ENCODE results near the gene LRRC73. TPM values are rescaled to one million over a fixed set of nuclear protein-coding genes. Genes with fewer than 3 reads are reported as not detected.
"Not testable (repeated sequence)": the region's sequence is repeated elsewhere in the genome, so short reads cannot be mapped to it uniquely, and the experiment has no call there.

LRRC73 gene
- 0.26 and 0.33 TPM in 2 replicates for total RNA-seq
- 0.17 and 0.18 TPM in 2 replicates for polyA plus RNA-seq
- polyA plus RNA-seq (2012): 0.38 and 0.61 TPM in 2 replicates
- not detected in 2 replicates for polyA minus RNA-seq (ENCODE audit: low replicate concordance)

GRCh38 chr6:43509984-43510826 lies at the start of gene LRRC73:
LRRC73 (minus strand) TSS chr6:43510346; CDS start chr6:43509785, 561 bp downstream.
- peak within 1 kb of the TSS; percentile 40 for H2AFZ ChIP-seq (ENCODE audit: low read length)
- peak within 1 kb of the TSS; percentile 29 to 63 (median 52) for H3K4me3 ChIP-seq (replicated peaks in 1 of 4; ENCODE audit: control extremely low read depth in 1 of 4, insufficient read depth in 1 of 4, low read depth in 3 of 4, low read length in 4 of 4)
- H3K27ac ChIP-seq (ENCODE audit: insufficient read depth, low read length): peak within 1 kb of the TSS; percentile 62
- no peaks in the 10 kb centered on the region for H3K9me3 ChIP-seq (ENCODE audit: control insufficient read depth, insufficient read depth, low read depth, low read length)
- no peaks in the 10 kb centered on the region for H4K20me1 ChIP-seq (ENCODE audit: control insufficient read depth, extremely low read depth, insufficient read depth, low read length)
- DNase-seq (ENCODE audit: low read depth in 2 of 2): peak; percentile 76 to 77
- H3K4me1 ChIP-seq (ENCODE audit: control insufficient read depth, extremely low read depth, insufficient read depth, low read length): peaks cover 3% of the 10 kb centered on the region
- H3K36me3 ChIP-seq (ENCODE audit: control insufficient read depth, insufficient read depth, low read length): peaks cover 24% of the 10 kb centered on the region
- TF ChIP-seq EZH2 (IDR thresholded peaks at IDR 0.05; ENCODE audit: low read length, missing control alignments) (no peak), CTCF (conservative IDR thresholded peaks at IDR 0.05 in 1 of 2, IDR thresholded peaks at IDR 0.05 in 1 of 2; ENCODE audit: low read depth in 1 of 2, low read length in 2 of 2) (no peak)
- peaks cover 8% of the 10 kb centered on the region for H3K79me2 ChIP-seq (ENCODE audit: control insufficient read depth, insufficient read depth, low read length)
- H3K9ac ChIP-seq (ENCODE audit: insufficient read depth, low read length): peak within 1 kb of the TSS; percentile 68
- H3K27me3 ChIP-seq (ENCODE audit: control insufficient read depth, insufficient read depth, low read length): no peaks in the 10 kb centered on the region
- peak within 1 kb of the TSS; percentile 85 for H3K4me2 ChIP-seq (ENCODE audit: extremely low read depth, insufficient read depth, low read length)

GRCh38 chr6:43559328-43559727 lies 49.2 kb upstream of the LRRC73 start:
- H3K9ac ChIP-seq (ENCODE audit: insufficient read depth, low read length): no peak overlapping the region
- no peaks in the 10 kb centered on the region for H3K4me1 ChIP-seq (ENCODE audit: control insufficient read depth, extremely low read depth, insufficient read depth, low read length)
- H3K36me3 ChIP-seq (ENCODE audit: control insufficient read depth, insufficient read depth, low read length): peaks cover 11% of the 10 kb centered on the region
- no peaks in the 10 kb centered on the region for H3K79me2 ChIP-seq (ENCODE audit: control insufficient read depth, insufficient read depth, low read length)
- no peak overlapping the region for H3K27ac ChIP-seq (ENCODE audit: insufficient read depth, low read length)
- TF ChIP-seq EZH2 (IDR thresholded peaks at IDR 0.05; ENCODE audit: low read length, missing control alignments) (no peak), CTCF (conservative IDR thresholded peaks at IDR 0.05 in 1 of 2, IDR thresholded peaks at IDR 0.05 in 1 of 2; ENCODE audit: low read depth in 1 of 2, low read length in 2 of 2) (no peak)
- H4K20me1 ChIP-seq (ENCODE audit: control insufficient read depth, extremely low read depth, insufficient read depth, low read length): no peaks in the 10 kb centered on the region
- DNase-seq (ENCODE audit: low read depth in 2 of 2): no peak
- no peak overlapping the region for H3K4me2 ChIP-seq (ENCODE audit: extremely low read depth, insufficient read depth, low read length)
- H3K4me3 ChIP-seq (replicated peaks in 1 of 4; ENCODE audit: control extremely low read depth in 1 of 4, insufficient read depth in 1 of 4, low read depth in 3 of 4, low read length in 4 of 4): no peak overlapping the region
- H2AFZ ChIP-seq (ENCODE audit: low read length): no peak overlapping the region
- H3K27me3 ChIP-seq (ENCODE audit: control insufficient read depth, insufficient read depth, low read length): no peaks in the 10 kb centered on the region
- no peaks in the 10 kb centered on the region for H3K9me3 ChIP-seq (ENCODE audit: control insufficient read depth, insufficient read depth, low read depth, low read length)

GRCh38 chr6:43557620-43558019 lies 47.5 kb upstream of the LRRC73 start:
- H3K4me1 ChIP-seq (ENCODE audit: control insufficient read depth, extremely low read depth, insufficient read depth, low read length); H4K20me1 ChIP-seq (ENCODE audit: control insufficient read depth, extremely low read depth, insufficient read depth, low read length); H3K9ac ChIP-seq (ENCODE audit: insufficient read depth, low read length); H3K27ac ChIP-seq (ENCODE audit: insufficient read depth, low read length); H3K9me3 ChIP-seq (ENCODE audit: control insufficient read depth, insufficient read depth, low read depth, low read length); H2AFZ ChIP-seq (ENCODE audit: low read length); H3K27me3 ChIP-seq (ENCODE audit: control insufficient read depth, insufficient read depth, low read length); H3K4me3 ChIP-seq (replicated peaks in 1 of 4; ENCODE audit: control extremely low read depth in 1 of 4, insufficient read depth in 1 of 4, low read depth in 3 of 4, low read length in 4 of 4); H3K79me2 ChIP-seq (ENCODE audit: control insufficient read depth, insufficient read depth, low read length); DNase-seq (ENCODE audit: low read depth in 2 of 2); H3K4me2 ChIP-seq (ENCODE audit: extremely low read depth, insufficient read depth, low read length): not testable (repeated sequence)
- H3K36me3 ChIP-seq (ENCODE audit: control insufficient read depth, insufficient read depth, low read length): peaks cover 13% of the 10 kb centered on the region

Measured in fibroblast of lung (primary cell).